Parathyroid adenoma (tissue), 2 donors: ENCODE results near the gene SMIM24.

Source experiments
- H2AFZ ChIP-seq: fragments of 300-600 bp; sonication (generic); one replicate; pipeline ENCODE4 v1.7.0; 2017; ENCODE audit warnings: antibody characterized with exemption, mild to moderate bottlenecking
- H3K27ac ChIP-seq: fragments of 300-600 bp; sonication (generic); one replicate; pipeline ENCODE4 v1.7.0; 2017
- H3K27me3 ChIP-seq: fragments of 300-600 bp; sonication (generic); one replicate; pipeline ENCODE4 v1.7.0; 2017; ENCODE audit warnings: low read length; ENCODE audit not compliant: control insufficient read depth, insufficient read depth
- H3K36me3 ChIP-seq: fragments of 300-600 bp; sonication (generic); one replicate; pipeline ENCODE4 v1.7.0; 2017; ENCODE audit warnings: low read length; ENCODE audit not compliant: control insufficient read depth, insufficient read depth
- H3K4me1 ChIP-seq: fragments of 300-600 bp; sonication (generic); one replicate; pipeline ENCODE4 v1.7.0; 2017; ENCODE audit warnings: control low read depth
- H3K4me2 ChIP-seq: fragments of 300-600 bp; sonication (generic); one replicate; pipeline ENCODE4 v1.7.0; 2017; ENCODE audit warnings: low read length
- H3K4me3 ChIP-seq: fragments of 300-600 bp; sonication (generic); one replicate; pipeline ENCODE4 v1.7.0; 2017; ENCODE audit warnings: low read depth, low read length
- H3K79me2 ChIP-seq: fragments of 300-600 bp; sonication (generic); one replicate; pipeline ENCODE4 v1.7.0; 2017; ENCODE audit warnings: control low read depth
- H3K9ac ChIP-seq: fragments of 300-600 bp; sonication (generic); one replicate; pipeline ENCODE4 v1.7.0; 2017; ENCODE audit warnings: mild to moderate bottlenecking
- H3K9me3 ChIP-seq: fragments of 300-600 bp; sonication (generic); one replicate; pipeline ENCODE4 v1.7.0; 2017; ENCODE audit warnings: low read length; ENCODE audit not compliant: control insufficient read depth
- CTCF ChIP-seq: fragments of 300-600 bp; sonication (generic); IDR thresholded peaks from one replicate; pipeline ENCODE4 v1.7.0; 2017; ENCODE audit warnings: antibody characterized with exemption, mild to moderate bottlenecking
- donor health status: primary hyperparathyroidism.

Gene SMIM24

GRCh38 chr19:3482507-3483225 lies 2.3 kb upstream of the SMIM24 start:
- Histone ChIP-seq H3K4me1 (no peaks in the 10 kb centered on the region), H3K4me2 (no peak overlapping the region), H3K79me2 (no peaks in the 10 kb centered on the region), H3K4me3 (no peak overlapping the region), H3K9me3 (no peaks in the 10 kb centered on the region), H2AFZ (no peak overlapping the region), H3K27me3 (no peaks in the 10 kb centered on the region), H3K9ac (no peak overlapping the region), H3K27ac (no peak overlapping the region), H3K36me3 (no peaks in the 10 kb centered on the region)
- no peak for TF ChIP-seq CTCF

- H3K9ac ChIP-seq = no peak overlapping the region
- TF ChIP-seq CTCF = no peak
- no peaks in the 10 kb centered on the region for H3K27me3 ChIP-seq
- H3K4me2 ChIP-seq = no peak overlapping the region
- H3K79me2 ChIP-seq = no peaks in the 10 kb centered on the region
- no peak overlapping the region for H3K4me3 ChIP-seq
- H2AFZ ChIP-seq = no peak overlapping the region
- H3K9me3 ChIP-seq = no peaks in the 10 kb centered on the region
- H3K36me3 ChIP-seq = no peaks in the 10 kb centered on the region
- H3K27ac ChIP-seq = no peak overlapping the region
- no peaks in the 10 kb centered on the region for H3K4me1 ChIP-seq
Observed at GRCh38 chr19:3481241-3482090, 1.1 kb upstream of the SMIM24 start.

- TF ChIP-seq CTCF = no peak
- no peak overlapping the region for H3K27ac ChIP-seq
- H3K4me1 ChIP-seq = no peaks in the 10 kb centered on the region
- H3K36me3 ChIP-seq = no peaks in the 10 kb centered on the region
- H3K4me3 ChIP-seq = no peak overlapping the region
- H2AFZ ChIP-seq = no peak overlapping the region
- H3K27me3 ChIP-seq = no peaks in the 10 kb centered on the region
- H3K4me2 ChIP-seq = no peak overlapping the region
- H3K9me3 ChIP-seq = no peaks in the 10 kb centered on the region
- no peaks in the 10 kb centered on the region for H3K79me2 ChIP-seq
- H3K9ac ChIP-seq = no peak overlapping the region
Observed at GRCh38 chr19:3479834-3480215, 500 bp downstream of the SMIM24 start.

GRCh38 chr19:3479177-3479833 lies 1.0 kb downstream of the SMIM24 start:
- H3K4me2 ChIP-seq = no peak overlapping the region
- no peaks in the 10 kb centered on the region for H3K9me3 ChIP-seq
- H3K4me1 ChIP-seq = no peaks in the 10 kb centered on the region
- no peaks in the 10 kb centered on the region for H3K79me2 ChIP-seq
- H3K9ac ChIP-seq = no peak overlapping the region
- no peak overlapping the region for H2AFZ ChIP-seq
- H3K4me3 ChIP-seq = no peak overlapping the region
- no peaks in the 10 kb centered on the region for H3K36me3 ChIP-seq
- TF ChIP-seq CTCF = no peak
- no peak overlapping the region for H3K27ac ChIP-seq
- H3K27me3 ChIP-seq = no peaks in the 10 kb centered on the region
